H9 (cell line): Measurements from ENCODE around the gene TNFRSF4. TPM values are rescaled to one million over a fixed set of nuclear protein-coding genes. Genes with fewer than 3 reads are reported as not detected.

Experiments
- DNase-seq: peaks from one replicate; pipeline ENCODE4 v3.0.0-alpha.2; 2017
- H2AFZ ChIP-seq: one replicate; pipeline ENCODE4 v1.6.1; 2013; ENCODE audit warnings: mild to moderate bottlenecking, low read length, control low read depth, moderate library complexity
- H2AK5ac ChIP-seq: 2 replicates; pipeline ENCODE4 v1.6.1; 2013; ENCODE audit warnings: low read length, control low read depth, mixed read lengths; ENCODE audit not compliant: insufficient read length
- H2BK120ac ChIP-seq: one replicate; pipeline ENCODE4 v1.6.1; 2013; ENCODE audit warnings: low read depth, mild to moderate bottlenecking, low read length, control low read depth, inconsistent platforms; ENCODE audit not compliant: poor library complexity, severe bottlenecking
- H2BK12ac ChIP-seq: 2 replicates; pipeline ENCODE4 v1.6.1; 2013; ENCODE audit warnings: low read length, control low read depth, mixed read lengths, low read depth; ENCODE audit not compliant: insufficient read length
- H2BK15ac ChIP-seq: 2 replicates; pipeline ENCODE4 v1.6.1; 2013; ENCODE audit warnings: low read depth, low read length, control low read depth
- H2BK20ac ChIP-seq: one replicate; pipeline ENCODE4 v1.6.1; 2013; ENCODE audit warnings: low read depth, mild to moderate bottlenecking, low read length, control low read depth, inconsistent platforms; ENCODE audit not compliant: poor library complexity, severe bottlenecking
- H2BK5ac ChIP-seq: 2 replicates; pipeline ENCODE4 v1.6.1; 2013; ENCODE audit warnings: low read length, control low read depth, mixed read lengths; ENCODE audit not compliant: insufficient read length
- H3K14ac ChIP-seq: 2 replicates; pipeline ENCODE4 v1.6.1; 2013; ENCODE audit warnings: low read length, control low read depth; ENCODE audit not compliant: insufficient read depth
- H3K18ac ChIP-seq: 2 replicates; pipeline ENCODE4 v1.6.1; 2013; ENCODE audit warnings: low read depth, mild to moderate bottlenecking, mixed read lengths, low read length, control low read depth; ENCODE audit not compliant: insufficient read length
- H3K23ac ChIP-seq: 2 replicates; pipeline ENCODE4 v1.6.1; 2013; ENCODE audit warnings: low read length, control low read depth, mixed read lengths, low read depth; ENCODE audit not compliant: insufficient read length
- H3K23me2 ChIP-seq: 2 replicates; pipeline ENCODE4 v1.6.1; 2013; ENCODE audit warnings: low read depth, mild to moderate bottlenecking, mixed read lengths, low read length, control low read depth; ENCODE audit not compliant: insufficient read length, poor library complexity, severe bottlenecking
- H3K27ac ChIP-seq: 2 replicates; pipeline ENCODE4 v1.5.1; 2013; ENCODE audit warnings: low read length, control low read depth, mixed read lengths, low read depth; ENCODE audit not compliant: insufficient read length
- H3K27me3 ChIP-seq: 2 replicates; pipeline ENCODE4 v1.6.1; 2013; ENCODE audit warnings: low read length, control low read depth, inconsistent platforms; ENCODE audit not compliant: insufficient read depth
- H3K4ac ChIP-seq: 2 replicates; pipeline ENCODE4 v1.6.1; 2013; ENCODE audit warnings: low read depth, mild to moderate bottlenecking, control low read depth, inconsistent platforms, low read length, moderate library complexity
- H3K4me1 ChIP-seq: 2 replicates; pipeline ENCODE4 v1.6.1; 2013; ENCODE audit warnings: low read length, control low read depth, inconsistent platforms; ENCODE audit not compliant: insufficient read depth
- H3K4me2 ChIP-seq: 2 replicates; pipeline ENCODE4 v1.6.1; 2013; ENCODE audit warnings: low read length, control low read depth, mixed read lengths; ENCODE audit not compliant: insufficient read length, insufficient read depth
- H3K56ac ChIP-seq: 2 replicates; pipeline ENCODE4 v1.6.1; 2013; ENCODE audit warnings: low read depth, mild to moderate bottlenecking, mixed read lengths, low read length, control low read depth; ENCODE audit not compliant: insufficient read length
- H3K79me1 ChIP-seq: 2 replicates; pipeline ENCODE4 v1.6.1; 2013; ENCODE audit warnings: low read depth, mild to moderate bottlenecking, moderate library complexity, low read length, control low read depth, inconsistent platforms; ENCODE audit not compliant: insufficient read depth, poor library complexity, severe bottlenecking
- H3K79me2 ChIP-seq: 2 replicates; pipeline ENCODE4 v1.6.1; 2013; ENCODE audit warnings: low read length, control low read depth, inconsistent platforms; ENCODE audit not compliant: insufficient read depth
- H3K9ac ChIP-seq: 2 replicates; pipeline ENCODE4 v1.6.1; 2013; ENCODE audit warnings: low read length, control low read depth, mixed read lengths; ENCODE audit not compliant: insufficient read length; ENCODE audit errors: extremely low read depth
- H3K9me3 ChIP-seq: one replicate; pipeline ENCODE4 v1.6.1; 2013; ENCODE audit warnings: low read depth, low read length, inconsistent platforms; ENCODE audit not compliant: control insufficient read depth
- H3T11ph ChIP-seq: one replicate; pipeline ENCODE4 v1.6.1; 2013; ENCODE audit warnings: mild to moderate bottlenecking, low read length, control low read depth, inconsistent platforms
- H4K20me1 ChIP-seq: one replicate; pipeline ENCODE4 v1.6.1; 2013; ENCODE audit not compliant: control insufficient read depth, insufficient read length, insufficient read depth
- H4K5ac ChIP-seq: 2 replicates; pipeline ENCODE4 v1.6.1; 2013; ENCODE audit warnings: low read depth, mild to moderate bottlenecking, mixed read lengths, low read length, control low read depth; ENCODE audit not compliant: insufficient read length
- H4K8ac ChIP-seq: replicated peaks from 2 replicates; pipeline ENCODE4 v1.6.1; 2013; ENCODE audit warnings: low read length, control low read depth, mixed read lengths, low read depth; ENCODE audit not compliant: insufficient read length
- H4K91ac ChIP-seq: 2 replicates; pipeline ENCODE4 v1.6.1; 2013; ENCODE audit warnings: low read depth, mild to moderate bottlenecking, moderate library complexity, mixed read lengths, low read length, control low read depth; ENCODE audit not compliant: insufficient read length
- H3K27ac Mint-ChIP-seq, 3 experiments: 2 replicates in 2 of 3; 3 replicates in 1 of 3; pipeline ENCODE4 v1.8.0; 2020 to 2021; ENCODE audit warnings: mixed read lengths in 3 of 3, mild to moderate bottlenecking in 1 of 3, moderate library complexity in 1 of 3
- H3K27me3 Mint-ChIP-seq: 2 replicates; pipeline ENCODE4 v1.8.0; 2021; ENCODE audit warnings: low read depth, mild to moderate bottlenecking, moderate library complexity, mixed read lengths
- H3K36me3 Mint-ChIP-seq, 3 experiments: 2 replicates in 2 of 3; 3 replicates in 1 of 3; pipeline ENCODE4 v1.8.0; 2020 to 2021; ENCODE audit warnings: low read depth in 3 of 3, mixed read lengths in 3 of 3; ENCODE audit not compliant: insufficient read depth in 1 of 3
- H3K4me1 Mint-ChIP-seq, 2 experiments: 2 replicates each; pipeline ENCODE4 v1.8.0; 2020; ENCODE audit warnings: mixed read lengths in 2 of 2
- H3K4me3 Mint-ChIP-seq, 2 experiments: 2 replicates in 1 of 2; 3 replicates in 1 of 2; pipeline ENCODE4 v1.8.0; 2020 to 2021; ENCODE audit warnings: mild to moderate bottlenecking in 2 of 2, mixed read lengths in 2 of 2, moderate library complexity in 1 of 2
- H3K9me3 Mint-ChIP-seq, 2 experiments: 2 replicates in 1 of 2; 3 replicates in 1 of 2; pipeline ENCODE4 v1.8.0; 2020; ENCODE audit warnings: mild to moderate bottlenecking in 2 of 2, mixed read lengths in 2 of 2, moderate library complexity in 1 of 2
- CTCF ChIP-seq: fragments of 200-600 bp; sonication (generic); conservative IDR thresholded peaks from 3 replicates; pipeline ENCODE4 v1.8.0; 2021; ENCODE audit warnings: antibody characterized with exemption, mild to moderate bottlenecking
- WGBS: extraction: QIAGEN DNeasy Blood & Tissue Kit; methylation state at CpG from one replicate; pipeline ENCODE4 v1.1.7; 2013; ENCODE audit warnings: missing lambda C conversion rate, low lambda C conversion rate, mixed read lengths; ENCODE audit not compliant: insufficient read length; ENCODE audit errors: extremely low coverage; 5-methylcytosine and 5-hydroxymethylcytosine counted together
- total RNA-seq: library from RNA; stranded (reverse); gene quantifications from 2 replicates; pipeline ENCODE4 v1.2.1, GENCODE V29; 2021

Gene TNFRSF4
- total RNA-seq, 1 experiment from 2014 or later: 0.24 TPM

DNA sequence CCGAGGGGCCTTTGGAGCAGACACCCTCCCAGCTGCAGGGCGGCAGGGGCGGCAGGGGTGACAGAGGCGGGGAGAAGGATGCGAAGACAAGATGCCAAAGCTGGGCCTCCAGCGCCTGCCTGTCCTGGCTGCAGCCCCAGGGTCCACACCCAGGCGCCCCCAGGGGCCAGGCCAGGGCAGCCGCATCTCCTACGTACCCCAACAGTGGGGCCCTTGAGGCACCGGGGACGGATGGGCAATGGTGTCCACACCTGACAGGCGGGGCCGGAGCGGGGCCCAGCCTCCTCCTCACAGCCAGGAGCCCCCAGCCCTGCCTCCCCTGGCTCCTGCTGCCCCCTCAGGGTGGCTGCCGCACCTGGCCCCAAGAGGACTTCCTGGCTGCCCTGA, 25.3 kb upstream of the TNFRSF4 start:
- no peaks in the 10 kb centered on the region; the same call in 1 of the 2 replicates for H3K27me3 Mint-ChIP-seq

More for the DNA sequence above, 25.3 kb upstream of the TNFRSF4 start:
- no peak overlapping the region for H3K27ac Mint-ChIP-seq
- peaks cover 3 to 7% (median 6%) of the 10 kb centered on the region in 3 experiments; a peak in 5 of 7 replicates for H3K36me3 Mint-ChIP-seq
- Histone ChIP-seq H3K27ac (no peak overlapping the region), H3K27me3 (no peaks in the 10 kb centered on the region), H4K8ac (no peak overlapping the region), H2BK5ac (no peak overlapping the region), H4K91ac (no peak overlapping the region), H3K79me2 (no peaks in the 10 kb centered on the region), H3K4me2 (no peak overlapping the region), H2BK12ac (no peak overlapping the region), H3K9me3 (no peaks in the 10 kb centered on the region), H3K4me1 (no peaks in the 10 kb centered on the region), H4K5ac (no peak overlapping the region), H2BK120ac (no peak overlapping the region), H2AK5ac (no peak overlapping the region), H2BK15ac (no peak overlapping the region), H3K79me1 (no peaks in the 10 kb centered on the region), H3K56ac (no peak overlapping the region), H3K18ac (no peak overlapping the region), H2BK20ac (no peak overlapping the region), H3K23ac (no peak overlapping the region), H2AFZ (no peak overlapping the region), H3T11ph (no peak overlapping the region), H3K14ac (no peak overlapping the region), H3K4ac (no peak overlapping the region), H4K20me1 (no peaks in the 10 kb centered on the region), H3K9ac (no peak overlapping the region), H3K23me2 (no peaks in the 10 kb centered on the region)
- H3K4me3 Mint-ChIP-seq: no peak overlapping the region
- TF ChIP-seq CTCF: no peak
- no peak for DNase-seq
- H3K9me3 Mint-ChIP-seq: no peaks in the 10 kb centered on the region; a peak in 1 of 5 replicates
- peaks cover 0 to 10% of the 10 kb centered on the region in 2 experiments for H3K4me1 Mint-ChIP-seq
- no CpG with 5 or more reads among the region's 15 CpGs for WGBS
